ENCODE data around the gene RBFOX1.

RBFOX1 gene

DNA sequence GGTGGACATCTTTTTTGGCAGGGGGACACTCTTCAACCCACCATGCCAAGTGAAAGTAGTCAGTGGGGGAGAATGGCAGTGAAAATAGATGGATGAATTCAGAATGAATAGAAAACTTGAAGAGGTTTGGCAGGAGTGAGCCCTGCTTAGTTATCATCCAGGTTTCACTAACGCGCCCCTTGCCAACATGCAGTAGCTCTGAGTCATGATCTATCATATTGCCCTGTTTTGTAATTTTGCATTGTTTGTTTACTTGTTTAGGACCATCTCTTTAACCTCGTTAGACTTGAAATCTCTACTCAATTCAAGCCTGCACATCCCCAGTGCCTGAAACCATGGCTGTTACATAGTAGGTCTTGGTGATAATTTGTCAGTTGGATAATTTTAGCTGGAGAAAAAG lies 116.7 kb downstream of the RBFOX1 start:
- Histone ChIP-seq H3K4me2 (ENCODE audit: insufficient read depth, low read length, poor library complexity, severe bottlenecking) (no peak overlapping the region), H2BK120ac (ENCODE audit: low read depth, low read length) (no peak overlapping the region), H3K4me3 (ENCODE audit: low read length in 2 of 2) (no peak overlapping the region), H2AK5ac (ENCODE audit: low read depth, low read length) (no peak overlapping the region), H3K27me3 (ENCODE audit: control insufficient read depth in 3 of 3, insufficient read depth in 3 of 3, low read depth in 1 of 3, low read length in 3 of 3) (no peaks in the 10 kb centered on the region), H3K9me3 (replicated peaks in 1 of 2; ENCODE audit: control insufficient read depth in 2 of 2, insufficient read depth in 1 of 2, low read depth in 1 of 2, low read length in 2 of 2) (no peaks in the 10 kb centered on the region), H2BK15ac (ENCODE audit: low read length) (no peak overlapping the region), H4K91ac (ENCODE audit: low read depth, low read length, poor library complexity) (no peak overlapping the region), H3K4ac (ENCODE audit: low read length) (no peak overlapping the region), H3K79me1 (ENCODE audit: low read depth, low read length) (no peaks in the 10 kb centered on the region), H2AFZ (ENCODE audit: low read length) (no peak overlapping the region), H3K9ac (ENCODE audit: low read depth, low read length, poor library complexity) (no peak overlapping the region), H3K27ac (replicated peaks; ENCODE audit: low read length) (no peak overlapping the region), H3K4me1 (ENCODE audit: control insufficient read depth in 2 of 2, insufficient read depth in 1 of 2, low read depth in 1 of 2, low read length in 2 of 2) (peaks cover 0 to 4% of the 10 kb centered on the region in 2 donors), H4K8ac (ENCODE audit: low read depth, low read length) (no peak overlapping the region), H2BK5ac (ENCODE audit: low read length) (no peak overlapping the region), H3K23ac (ENCODE audit: low read depth, low read length, poor library complexity) (no peak overlapping the region), H3K36me3 (replicated peaks in 1 of 2; ENCODE audit: control insufficient read depth in 2 of 2, insufficient read depth in 2 of 2, low read length in 2 of 2) (no peaks in the 10 kb centered on the region), H2BK12ac (ENCODE audit: low read length) (no peak overlapping the region), H3K18ac (ENCODE audit: low read length) (no peak overlapping the region), H3K14ac (ENCODE audit: low read length) (no peak overlapping the region)
- no CpG with 5 or more reads among the region's 3 CpGs for WGBS, 2 donors (ENCODE audit: extremely low coverage in 2 of 2, insufficient read length in 2 of 2, insufficient replicate concordance in 1 of 2)
- DNase-seq (ENCODE audit: low spot score): no peak

GRCh38 chr16:7449808-7450207 lies 117.2 kb downstream of the RBFOX1 start:
- H3K23ac ChIP-seq (ENCODE audit: low read depth, low read length, poor library complexity): no peak overlapping the region
- no peak overlapping the region for H2BK12ac ChIP-seq (ENCODE audit: low read length)
- peaks cover 0 to 4% of the 10 kb centered on the region in 2 donors for H3K4me1 ChIP-seq (ENCODE audit: control insufficient read depth in 2 of 2, insufficient read depth in 1 of 2, low read depth in 1 of 2, low read length in 2 of 2)
- H2AK5ac ChIP-seq (ENCODE audit: low read depth, low read length): no peak overlapping the region
- no peak overlapping the region for H3K9ac ChIP-seq (ENCODE audit: low read depth, low read length, poor library complexity)
- no CpG with 5 or more reads among the region's 7 CpGs for WGBS, 2 donors (ENCODE audit: extremely low coverage in 2 of 2, insufficient read length in 2 of 2, insufficient replicate concordance in 1 of 2)
- no peaks in the 10 kb centered on the region for H3K9me3 ChIP-seq (replicated peaks in 1 of 2; ENCODE audit: control insufficient read depth in 2 of 2, insufficient read depth in 1 of 2, low read depth in 1 of 2, low read length in 2 of 2)
- no peak overlapping the region for H3K18ac ChIP-seq (ENCODE audit: low read length)
- H2BK15ac ChIP-seq (ENCODE audit: low read length): no peak overlapping the region
- H3K4ac ChIP-seq (ENCODE audit: low read length): no peak overlapping the region
- no peaks in the 10 kb centered on the region for H3K27me3 ChIP-seq (ENCODE audit: control insufficient read depth in 3 of 3, insufficient read depth in 3 of 3, low read depth in 1 of 3, low read length in 3 of 3)
- H4K8ac ChIP-seq (ENCODE audit: low read depth, low read length): no peak overlapping the region
- no peak overlapping the region for H3K4me2 ChIP-seq (ENCODE audit: insufficient read depth, low read length, poor library complexity, severe bottlenecking)
- H4K91ac ChIP-seq (ENCODE audit: low read depth, low read length, poor library complexity): no peak overlapping the region
- no peak overlapping the region for H3K27ac ChIP-seq (replicated peaks; ENCODE audit: low read length)
- H2BK120ac ChIP-seq (ENCODE audit: low read depth, low read length): no peak overlapping the region
- no peak overlapping the region for H2BK5ac ChIP-seq (ENCODE audit: low read length)
- no peak for DNase-seq (ENCODE audit: low spot score)
- no peaks in the 10 kb centered on the region for H3K36me3 ChIP-seq (replicated peaks in 1 of 2; ENCODE audit: control insufficient read depth in 2 of 2, insufficient read depth in 2 of 2, low read length in 2 of 2)
- H2AFZ ChIP-seq (ENCODE audit: low read length): no peak overlapping the region
- no peak overlapping the region for H3K4me3 ChIP-seq (ENCODE audit: low read length in 2 of 2)
- no peaks in the 10 kb centered on the region for H3K79me1 ChIP-seq (ENCODE audit: low read depth, low read length)
- no peak overlapping the region for H3K14ac ChIP-seq (ENCODE audit: low read length)

DNA sequence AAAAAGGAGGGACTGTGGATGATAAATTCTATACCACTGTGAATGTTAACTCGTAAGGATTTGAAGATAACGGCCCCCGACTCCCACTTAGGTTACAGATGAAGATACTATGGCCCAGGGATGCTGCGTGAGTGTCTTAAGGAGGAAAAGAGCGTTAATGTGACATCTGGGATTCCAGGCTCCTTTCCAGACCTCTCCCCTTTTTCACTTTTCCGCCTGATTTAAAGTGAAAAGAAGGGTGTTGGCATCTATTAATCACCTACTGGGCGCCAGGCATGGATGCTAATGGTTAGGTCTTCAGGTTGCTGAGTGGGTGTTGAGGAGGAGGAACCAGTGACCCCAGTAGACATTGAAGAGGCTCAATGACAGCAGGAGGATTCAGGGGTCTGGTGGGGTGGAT lies 117.8 kb downstream of the RBFOX1 start:
- Histone ChIP-seq H3K23ac (ENCODE audit: low read depth, low read length, poor library complexity) (peak overlapping the region; percentile 67), H3K4me2 (ENCODE audit: insufficient read depth, low read length, poor library complexity, severe bottlenecking) (no peak overlapping the region)

GRCh38 chr16:7452090-7452489 lies 119.4 kb downstream of the RBFOX1 start:
- Histone ChIP-seq H3K18ac (ENCODE audit: low read length) (no peak overlapping the region), H2BK15ac (ENCODE audit: low read length) (no peak overlapping the region), H2BK5ac (ENCODE audit: low read length) (no peak overlapping the region), H3K79me1 (ENCODE audit: low read depth, low read length) (no peaks in the 10 kb centered on the region), H3K4me3 (ENCODE audit: low read length in 2 of 2) (no peak overlapping the region), H2BK12ac (ENCODE audit: low read length) (no peak overlapping the region), H2AFZ (ENCODE audit: low read length) (no peak overlapping the region), H3K27ac (replicated peaks; ENCODE audit: low read length) (no peak overlapping the region), H4K91ac (ENCODE audit: low read depth, low read length, poor library complexity) (no peak overlapping the region), H3K4me2 (ENCODE audit: insufficient read depth, low read length, poor library complexity, severe bottlenecking) (no peak overlapping the region), H3K9me3 (replicated peaks in 1 of 2; ENCODE audit: control insufficient read depth in 2 of 2, insufficient read depth in 1 of 2, low read depth in 1 of 2, low read length in 2 of 2) (no peaks in the 10 kb centered on the region), H3K27me3 (ENCODE audit: control insufficient read depth in 3 of 3, insufficient read depth in 3 of 3, low read depth in 1 of 3, low read length in 3 of 3) (no peaks in the 10 kb centered on the region), H3K36me3 (replicated peaks in 1 of 2; ENCODE audit: control insufficient read depth in 2 of 2, insufficient read depth in 2 of 2, low read length in 2 of 2) (no peaks in the 10 kb centered on the region), H3K23ac (ENCODE audit: low read depth, low read length, poor library complexity) (no peak overlapping the region), H3K14ac (ENCODE audit: low read length) (no peak overlapping the region), H2BK120ac (ENCODE audit: low read depth, low read length) (no peak overlapping the region), H3K4me1 (ENCODE audit: control insufficient read depth in 2 of 2, insufficient read depth in 1 of 2, low read depth in 1 of 2, low read length in 2 of 2) (peaks cover 0 to 4% of the 10 kb centered on the region in 2 donors), H3K4ac (ENCODE audit: low read length) (no peak overlapping the region), H2AK5ac (ENCODE audit: low read depth, low read length) (no peak overlapping the region), H4K8ac (ENCODE audit: low read depth, low read length) (no peak overlapping the region), H3K9ac (ENCODE audit: low read depth, low read length, poor library complexity) (no peak overlapping the region)
- WGBS, 2 donors (ENCODE audit: extremely low coverage in 2 of 2, insufficient read length in 2 of 2, insufficient replicate concordance in 1 of 2): no CpG with 5 or more reads among the region's 6 CpGs
- DNase-seq (ENCODE audit: low spot score): no peak

More for the DNA sequence above, 117.8 kb downstream of the RBFOX1 start:
- Histone ChIP-seq H3K4me1 (ENCODE audit: control insufficient read depth in 2 of 2, insufficient read depth in 1 of 2, low read depth in 1 of 2, low read length in 2 of 2) (peaks cover 0 to 4% of the 10 kb centered on the region in 2 donors), H4K91ac (ENCODE audit: low read depth, low read length, poor library complexity) (no peak overlapping the region), H3K18ac (ENCODE audit: low read length) (no peak overlapping the region), H3K9me3 (replicated peaks in 1 of 2; ENCODE audit: control insufficient read depth in 2 of 2, insufficient read depth in 1 of 2, low read depth in 1 of 2, low read length in 2 of 2) (no peaks in the 10 kb centered on the region), H3K9ac (ENCODE audit: low read depth, low read length, poor library complexity) (no peak overlapping the region), H3K4ac (ENCODE audit: low read length) (no peak overlapping the region), H2BK15ac (ENCODE audit: low read length) (no peak overlapping the region), H3K14ac (ENCODE audit: low read length) (no peak overlapping the region), H2BK5ac (ENCODE audit: low read length) (no peak overlapping the region), H3K4me3 (ENCODE audit: low read length in 2 of 2) (no peak overlapping the region), H3K27ac (replicated peaks; ENCODE audit: low read length) (no peak overlapping the region), H3K79me1 (ENCODE audit: low read depth, low read length) (no peaks in the 10 kb centered on the region), H2AK5ac (ENCODE audit: low read depth, low read length) (no peak overlapping the region), H3K36me3 (replicated peaks in 1 of 2; ENCODE audit: control insufficient read depth in 2 of 2, insufficient read depth in 2 of 2, low read length in 2 of 2) (no peaks in the 10 kb centered on the region), H4K8ac (ENCODE audit: low read depth, low read length) (no peak overlapping the region), H2BK12ac (ENCODE audit: low read length) (no peak overlapping the region), H3K27me3 (ENCODE audit: control insufficient read depth in 3 of 3, insufficient read depth in 3 of 3, low read depth in 1 of 3, low read length in 3 of 3) (no peaks in the 10 kb centered on the region), H2BK120ac (ENCODE audit: low read depth, low read length) (no peak overlapping the region), H2AFZ (ENCODE audit: low read length) (no peak overlapping the region)
- DNase-seq (ENCODE audit: low spot score): no peak
- no CpG with 5 or more reads among the region's 7 CpGs for WGBS, 2 donors (ENCODE audit: extremely low coverage in 2 of 2, insufficient read length in 2 of 2, insufficient replicate concordance in 1 of 2)
